HepG2 (cell line): ENCODE data around the gene TRIM72. TPM values are rescaled to one million over a fixed set of nuclear protein-coding genes. Genes with fewer than 3 reads are reported as not detected.
A peak's percentile ranks its signal among the peaks of the same experiment; 100 is the strongest.

Source experiments
- FOXA3 ChIP-seq: IDR thresholded peaks from 2 replicates; pipeline ENCODE4 v1.6.1; 2016; ENCODE audit warnings: missing genetic modification reagents, missing compliant biosample characterization
- PHF20 ChIP-seq: sonication (generic); formaldehyde crosslinking; IDR thresholded peaks from 2 replicates; pipeline ENCODE4 v1.5.0; 2020; ENCODE audit warnings: mild to moderate bottlenecking, missing genetic modification reagents
- ZBTB38 ChIP-seq: sonication (generic); formaldehyde crosslinking; IDR thresholded peaks from 2 replicates; pipeline ENCODE4 v1.5.1; 2020; ENCODE audit warnings: mild to moderate bottlenecking, missing genetic modification reagents
- ZNF101 ChIP-seq: sonication (generic); formaldehyde crosslinking; IDR thresholded peaks from 2 replicates; pipeline ENCODE4 v1.4.0; 2020; ENCODE audit warnings: mild to moderate bottlenecking, low read depth, missing genetic modification reagents, borderline replicate concordance
- ZNF124 ChIP-seq: sonication (generic); formaldehyde crosslinking; IDR thresholded peaks from 2 replicates; pipeline ENCODE4 v1.4.0; 2020; ENCODE audit warnings: missing genetic modification reagents
- ZNF260 ChIP-seq: sonication (generic); formaldehyde crosslinking; IDR thresholded peaks from 2 replicates; pipeline ENCODE4 v1.4.0; 2020; ENCODE audit warnings: missing genetic modification reagents, low read depth, mild to moderate bottlenecking, borderline replicate concordance
- ZNF773 ChIP-seq: sonication (generic); formaldehyde crosslinking; IDR thresholded peaks from 2 replicates; pipeline ENCODE4 v1.4.0; 2020; ENCODE audit warnings: missing genetic modification reagents, borderline replicate concordance
- ZNF782 ChIP-seq: sonication (generic); formaldehyde crosslinking; IDR thresholded peaks from 2 replicates; pipeline ENCODE4 v1.4.0; 2020; ENCODE audit warnings: missing genetic modification reagents, mild to moderate bottlenecking, borderline replicate concordance
- polyA plus RNA-seq, 8 experiments: library from polyadenylated mRNA; depleted of rRNA in 3 of 8; stranded (reverse) in 7 of 8; unstranded in 1 of 8; fragments of >200 nt; fragmentation: Illumina TruSeq in 4 of 8; extraction: Trizol in 4 of 8; gene quantifications; 2 replicates each; pipeline versions ENCODE4 v1.2.1 to v1.2.3, GENCODE V29; 2011 to 2016; ENCODE audit warnings: low read depth in 4 of 8, missing spikeins in 1 of 8, mixed read lengths in 1 of 8; ENCODE audit not compliant: insufficient read depth in 1 of 8
- total RNA-seq, 5 experiments: library from RNA; depleted of rRNA; stranded (reverse); fragments of >200 nt; fragmentation: Illumina TruSeq; extraction: Trizol; gene quantifications; 2 replicates each; pipeline ENCODE4 v1.2.3, GENCODE V29; 2016; ENCODE audit warnings: low read depth in 1 of 5
- TF ChIP-seq, protein P1 (sequence below): IDR thresholded peaks from 2 replicates; pipeline ENCODE4 v1.6.1; 2016; ENCODE audit warnings: low read depth, borderline replicate concordance
- TF ChIP-seq, protein P2 (sequence below): sonication (generic); formaldehyde crosslinking; IDR thresholded peaks from 2 replicates; pipeline ENCODE4 v1.5.1; 2020; ENCODE audit warnings: missing genetic modification reagents, mild to moderate bottlenecking, borderline replicate concordance
- TF ChIP-seq, protein P3 (sequence below), 2 experiments: sonication (generic) in 1 of 2; formaldehyde crosslinking in 1 of 2; IDR thresholded peaks; 2 replicates each; pipeline versions ENCODE4 v1.4.0 to v1.6.1; 2018 to 2020; ENCODE audit warnings: missing genetic modification reagents in 2 of 2, borderline replicate concordance in 1 of 2, low read depth in 1 of 2, mild to moderate bottlenecking in 1 of 2, missing biosample characterization in 1 of 2
- TF ChIP-seq, protein P4 (sequence below): sonication (generic); formaldehyde crosslinking; IDR thresholded peaks from 2 replicates; pipeline ENCODE4 v1.5.0; 2020; ENCODE audit warnings: mild to moderate bottlenecking, missing genetic modification reagents
- TF ChIP-seq, protein P5 (sequence below): sonication (generic); formaldehyde crosslinking; IDR thresholded peaks from 2 replicates; pipeline ENCODE4 v1.4.0; 2020; ENCODE audit warnings: missing genetic modification reagents
- TF ChIP-seq, protein P6 (sequence below): sonication (generic); formaldehyde crosslinking; IDR thresholded peaks from 2 replicates; pipeline ENCODE4 v1.4.0; 2020; ENCODE audit warnings: missing genetic modification reagents

Gene TRIM72
- total and polyA plus RNA-seq, 2 of the 13 experiments (the other 11 are each of a cell fraction or from before 2014, with no cell fraction given): not detected

DNA sequence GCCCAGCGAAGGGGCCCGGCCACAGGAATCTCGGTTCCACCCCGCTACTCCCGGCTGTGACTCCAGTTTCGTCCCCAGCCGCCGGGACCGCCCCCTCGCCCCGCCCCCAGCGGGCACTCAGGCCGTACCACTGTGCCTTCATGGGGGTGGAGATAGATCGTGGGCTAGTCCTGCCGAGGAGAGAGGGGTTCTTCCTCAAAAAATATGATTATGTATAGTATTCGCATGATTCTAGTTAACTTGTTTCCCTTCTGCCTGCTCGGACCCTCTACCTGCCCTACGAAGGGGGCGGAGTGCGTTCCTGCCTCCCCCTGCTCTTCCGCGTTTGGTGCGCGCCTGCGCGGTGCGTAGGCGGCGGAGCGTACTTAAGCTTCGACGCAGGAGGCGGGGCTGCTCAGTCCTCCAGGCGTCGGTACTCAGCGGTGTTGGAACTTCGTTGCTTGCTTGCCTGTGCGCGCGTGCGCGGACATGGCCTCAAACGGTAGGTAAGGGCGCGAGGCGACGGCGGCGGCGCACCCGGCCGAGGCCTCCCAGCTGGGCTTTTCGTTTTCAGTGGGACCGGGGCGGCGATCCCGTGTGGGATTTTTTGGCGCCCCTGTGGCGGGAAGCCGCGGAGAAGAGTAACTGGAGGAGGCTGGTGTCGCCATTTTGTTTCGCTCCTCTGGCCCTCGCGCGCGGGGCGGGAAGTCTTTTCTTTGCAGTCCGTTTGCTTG, 34.0 kb upstream of the TRIM72 start, which contains the start of gene FUS (continued):
- peak; percentile 84; the same call in 1 of the 2 replicates for TF ChIP-seq ZNF782 (CRISPR knock-in tag)
- TF ChIP-seq, protein P1, sequence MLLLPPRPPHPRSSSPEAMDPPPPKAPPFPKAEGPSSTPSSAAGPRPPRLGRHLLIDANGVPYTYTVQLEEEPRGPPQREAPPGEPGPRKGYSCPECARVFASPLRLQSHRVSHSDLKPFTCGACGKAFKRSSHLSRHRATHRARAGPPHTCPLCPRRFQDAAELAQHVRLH (CRISPR knock-in tag): peak; percentile 82
- TF ChIP-seq ZNF101 (CRISPR knock-in tag): no peak
- TF ChIP-seq, protein P2, sequence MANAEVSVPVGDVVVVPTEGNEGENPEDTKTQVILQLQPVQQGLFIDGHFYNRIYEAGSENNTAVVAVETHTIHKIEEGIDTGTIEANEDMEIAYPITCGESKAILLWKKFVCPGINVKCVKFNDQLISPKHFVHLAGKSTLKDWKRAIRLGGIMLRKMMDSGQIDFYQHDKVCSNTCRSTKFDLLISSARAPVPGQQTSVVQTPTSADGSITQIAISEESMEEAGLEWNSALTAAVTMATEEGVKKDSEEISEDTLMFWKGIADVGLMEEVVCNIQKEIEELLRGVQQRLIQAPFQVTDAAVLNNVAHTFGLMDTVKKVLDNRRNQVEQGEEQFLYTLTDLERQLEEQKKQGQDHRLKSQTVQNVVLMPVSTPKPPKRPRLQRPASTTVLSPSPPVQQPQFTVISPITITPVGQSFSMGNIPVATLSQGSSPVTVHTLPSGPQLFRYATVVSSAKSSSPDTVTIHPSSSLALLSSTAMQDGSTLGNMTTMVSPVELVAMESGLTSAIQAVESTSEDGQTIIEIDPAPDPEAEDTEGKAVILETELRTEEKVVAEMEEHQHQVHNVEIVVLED: peak; percentile 91
- TF ChIP-seq, protein P3, sequence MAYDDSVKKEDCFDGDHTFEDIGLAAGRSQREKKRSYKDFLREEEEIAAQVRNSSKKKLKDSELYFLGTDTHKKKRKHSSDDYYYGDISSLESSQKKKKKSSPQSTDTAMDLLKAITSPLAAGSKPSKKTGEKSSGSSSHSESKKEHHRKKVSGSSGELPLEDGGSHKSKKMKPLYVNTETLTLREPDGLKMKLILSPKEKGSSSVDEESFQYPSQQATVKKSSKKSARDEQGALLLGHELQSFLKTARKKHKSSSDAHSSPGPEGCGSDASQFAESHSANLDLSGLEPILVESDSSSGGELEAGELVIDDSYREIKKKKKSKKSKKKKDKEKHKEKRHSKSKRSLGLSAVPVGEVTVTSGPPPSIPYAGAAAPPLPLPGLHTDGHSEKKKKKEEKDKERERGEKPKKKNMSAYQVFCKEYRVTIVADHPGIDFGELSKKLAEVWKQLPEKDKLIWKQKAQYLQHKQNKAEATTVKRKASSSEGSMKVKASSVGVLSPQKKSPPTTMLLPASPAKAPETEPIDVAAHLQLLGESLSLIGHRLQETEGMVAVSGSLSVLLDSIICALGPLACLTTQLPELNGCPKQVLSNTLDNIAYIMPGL (CRISPR knock-in tag; IDR thresholded peaks at IDR 0.05; ENCODE audit: borderline replicate concordance in 1 of 2, low read depth in 1 of 2): peak; percentile 56 to 93
- TF ChIP-seq PHF20 (CRISPR knock-in tag): no peak; the same call in 1 of the 2 replicates
- TF ChIP-seq ZNF773 (CRISPR knock-in tag): 0 out of 2 replicates have a peak, but pooled peaks have one; percentile 41
- TF ChIP-seq ZBTB38: no peak; the same call in none of the 2 replicates
- TF ChIP-seq, protein P4, sequence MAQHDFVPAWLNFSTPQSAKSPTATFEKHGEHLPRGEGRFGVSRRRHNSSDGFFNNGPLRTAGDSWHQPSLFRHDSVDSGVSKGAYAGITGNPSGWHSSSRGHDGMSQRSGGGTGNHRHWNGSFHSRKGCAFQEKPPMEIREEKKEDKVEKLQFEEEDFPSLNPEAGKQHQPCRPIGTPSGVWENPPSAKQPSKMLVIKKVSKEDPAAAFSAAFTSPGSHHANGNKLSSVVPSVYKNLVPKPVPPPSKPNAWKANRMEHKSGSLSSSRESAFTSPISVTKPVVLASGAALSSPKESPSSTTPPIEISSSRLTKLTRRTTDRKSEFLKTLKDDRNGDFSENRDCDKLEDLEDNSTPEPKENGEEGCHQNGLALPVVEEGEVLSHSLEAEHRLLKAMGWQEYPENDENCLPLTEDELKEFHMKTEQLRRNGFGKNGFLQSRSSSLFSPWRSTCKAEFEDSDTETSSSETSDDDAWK: no peak
- TF ChIP-seq, protein P5, sequence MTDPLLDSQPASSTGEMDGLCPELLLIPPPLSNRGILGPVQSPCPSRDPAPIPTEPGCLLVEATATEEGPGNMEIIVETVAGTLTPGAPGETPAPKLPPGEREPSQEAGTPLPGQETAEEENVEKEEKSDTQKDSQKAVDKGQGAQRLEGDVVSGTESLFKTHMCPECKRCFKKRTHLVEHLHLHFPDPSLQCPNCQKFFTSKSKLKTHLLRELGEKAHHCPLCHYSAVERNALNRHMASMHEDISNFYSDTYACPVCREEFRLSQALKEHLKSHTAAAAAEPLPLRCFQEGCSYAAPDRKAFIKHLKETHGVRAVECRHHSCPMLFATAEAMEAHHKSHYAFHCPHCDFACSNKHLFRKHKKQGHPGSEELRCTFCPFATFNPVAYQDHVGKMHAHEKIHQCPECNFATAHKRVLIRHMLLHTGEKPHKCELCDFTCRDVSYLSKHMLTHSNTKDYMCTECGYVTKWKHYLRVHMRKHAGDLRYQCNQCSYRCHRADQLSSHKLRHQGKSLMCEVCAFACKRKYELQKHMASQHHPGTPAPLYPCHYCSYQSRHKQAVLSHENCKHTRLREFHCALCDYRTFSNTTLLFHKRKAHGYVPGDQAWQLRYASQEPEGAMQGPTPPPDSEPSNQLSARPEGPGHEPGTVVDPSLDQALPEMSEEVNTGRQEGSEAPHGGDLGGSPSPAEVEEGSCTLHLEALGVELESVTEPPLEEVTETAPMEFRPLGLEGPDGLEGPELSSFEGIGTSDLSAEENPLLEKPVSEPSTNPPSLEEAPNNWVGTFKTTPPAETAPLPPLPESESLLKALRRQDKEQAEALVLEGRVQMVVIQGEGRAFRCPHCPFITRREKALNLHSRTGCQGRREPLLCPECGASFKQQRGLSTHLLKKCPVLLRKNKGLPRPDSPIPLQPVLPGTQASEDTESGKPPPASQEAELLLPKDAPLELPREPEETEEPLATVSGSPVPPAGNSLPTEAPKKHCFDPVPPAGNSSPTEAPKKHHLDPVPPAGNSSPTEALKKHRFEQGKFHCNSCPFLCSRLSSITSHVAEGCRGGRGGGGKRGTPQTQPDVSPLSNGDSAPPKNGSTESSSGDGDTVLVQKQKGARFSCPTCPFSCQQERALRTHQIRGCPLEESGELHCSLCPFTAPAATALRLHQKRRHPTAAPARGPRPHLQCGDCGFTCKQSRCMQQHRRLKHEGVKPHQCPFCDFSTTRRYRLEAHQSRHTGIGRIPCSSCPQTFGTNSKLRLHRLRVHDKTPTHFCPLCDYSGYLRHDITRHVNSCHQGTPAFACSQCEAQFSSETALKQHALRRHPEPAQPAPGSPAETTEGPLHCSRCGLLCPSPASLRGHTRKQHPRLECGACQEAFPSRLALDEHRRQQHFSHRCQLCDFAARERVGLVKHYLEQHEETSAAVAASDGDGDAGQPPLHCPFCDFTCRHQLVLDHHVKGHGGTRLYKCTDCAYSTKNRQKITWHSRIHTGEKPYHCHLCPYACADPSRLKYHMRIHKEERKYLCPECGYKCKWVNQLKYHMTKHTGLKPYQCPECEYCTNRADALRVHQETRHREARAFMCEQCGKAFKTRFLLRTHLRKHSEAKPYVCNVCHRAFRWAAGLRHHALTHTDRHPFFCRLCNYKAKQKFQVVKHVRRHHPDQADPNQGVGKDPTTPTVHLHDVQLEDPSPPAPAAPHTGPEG (CRISPR knock-in tag): peak; percentile 34
- TF ChIP-seq, protein P6, sequence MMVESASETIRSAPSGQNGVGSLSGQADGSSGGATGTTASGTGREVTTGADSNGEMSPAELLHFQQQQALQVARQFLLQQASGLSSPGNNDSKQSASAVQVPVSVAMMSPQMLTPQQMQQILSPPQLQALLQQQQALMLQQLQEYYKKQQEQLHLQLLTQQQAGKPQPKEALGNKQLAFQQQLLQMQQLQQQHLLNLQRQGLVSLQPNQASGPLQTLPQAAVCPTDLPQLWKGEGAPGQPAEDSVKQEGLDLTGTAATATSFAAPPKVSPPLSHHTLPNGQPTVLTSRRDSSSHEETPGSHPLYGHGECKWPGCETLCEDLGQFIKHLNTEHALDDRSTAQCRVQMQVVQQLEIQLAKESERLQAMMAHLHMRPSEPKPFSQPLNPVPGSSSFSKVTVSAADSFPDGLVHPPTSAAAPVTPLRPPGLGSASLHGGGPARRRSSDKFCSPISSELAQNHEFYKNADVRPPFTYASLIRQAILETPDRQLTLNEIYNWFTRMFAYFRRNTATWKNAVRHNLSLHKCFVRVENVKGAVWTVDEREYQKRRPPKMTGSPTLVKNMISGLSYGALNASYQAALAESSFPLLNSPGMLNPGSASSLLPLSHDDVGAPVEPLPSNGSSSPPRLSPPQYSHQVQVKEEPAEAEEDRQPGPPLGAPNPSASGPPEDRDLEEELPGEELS: no peak
- TF ChIP-seq FOXA3 (CRISPR knock-in tag): peak; percentile 39; the same call in 1 of the 2 replicates
- TF ChIP-seq ZNF124 (CRISPR knock-in tag): peak; percentile 89; the same call in 1 of the 2 replicates
- no peak; the same call in 1 of the 2 replicates for TF ChIP-seq ZNF260
